ENCODE data around the gene LUC7L3. TPM values are rescaled to one million over a fixed set of nuclear protein-coding genes. Genes with fewer than 3 reads are reported as not detected.

Gene LUC7L3
- total and polyA plus RNA-seq, 2 donors (not counting 1 experiment from before 2014, with no cell fraction given): 42.9 to 311 TPM

- Mint-ChIP-seq H3K9me3 (ENCODE audit: insufficient read depth) (no peaks in the 10 kb centered on the region), H3K27me3 (peaks cover 16% of the 10 kb centered on the region), H3K27ac (no peak overlapping the region), H3K4me1 (peaks cover 7% of the 10 kb centered on the region), H3K4me3 (no peak overlapping the region)
- ChIA-PET CTCF (interaction anchor here (0.7 to 2.1 kb wide), 15 partner anchors 16 to 273 kb away, joined by 3 to 13 read pairs (median 4); no protein-coding TSS in a partner anchor), POLR2A (no interaction called here)
- H3K36me3 ChIP-seq (replicated peaks in 1 of 2; ENCODE audit: control extremely low read depth in 1 of 2, control insufficient read depth in 1 of 2, extremely low read depth in 1 of 2, insufficient read depth in 2 of 2, low read length in 1 of 2): no peaks in the 10 kb centered on the region
- H2AFZ ChIP-seq (ENCODE audit: insufficient read depth, low read depth, low read length, poor library complexity, severe bottlenecking): no peak overlapping the region
- H3K4me1 ChIP-seq (ENCODE audit: control insufficient read depth in 2 of 2, insufficient read depth in 2 of 2, low read length in 2 of 2): peaks cover 0 to 5% of the 10 kb centered on the region in 2 donors
- intact Hi-C loops (cut with micrococcal nuclease): loop anchor here (1.0 kb wide), 1 partner anchor 172 kb away; no protein-coding TSS in a partner anchor
- no peak overlapping the region for H3K4me3 ChIP-seq (ENCODE audit: control extremely low read depth in 1 of 5, extremely low read depth in 1 of 5, insufficient read depth in 1 of 5, low read depth in 2 of 5, low read length in 4 of 5)
- no peak overlapping the region for H3K4me2 ChIP-seq (replicated peaks; ENCODE audit: low read depth, low read length, poor library complexity, severe bottlenecking)
- H3K27ac ChIP-seq (ENCODE audit: low read length in 2 of 2): no peak overlapping the region
- no CpG with 5 or more reads among the region's 2 CpGs for WGBS (ENCODE audit: insufficient coverage)
- H4K20me1 ChIP-seq (ENCODE audit: control insufficient read depth, insufficient read depth, low read length, poor library complexity, severe bottlenecking): no peaks in the 10 kb centered on the region
- peaks cover 0 to 3% (median 1%) of the 10 kb centered on the region in 4 experiments for H3K27me3 ChIP-seq (replicated peaks in 1 of 4; ENCODE audit: control extremely low read depth in 1 of 4, control insufficient read depth in 3 of 4, insufficient read depth in 4 of 4, low read length in 3 of 4)
- H3K79me2 ChIP-seq (ENCODE audit: control insufficient read depth, insufficient read depth, low read length): no peaks in the 10 kb centered on the region
- ATAC-seq (ENCODE audit: low read depth): no peak
- DNase-seq: no peak
- peaks cover 0 to 3% (median 0%) of the 10 kb centered on the region in 3 donors for H3K9me3 ChIP-seq (ENCODE audit: control extremely low read depth in 1 of 3, control insufficient read depth in 2 of 3, insufficient read depth in 1 of 3, low read length in 2 of 3)
- no peak overlapping the region for H3K9ac ChIP-seq (ENCODE audit: low read length)
- TF ChIP-seq EZH2 (IDR thresholded peaks at IDR 0.05; ENCODE audit: borderline replicate concordance, insufficient read depth, low read depth, low read length, poor library complexity, severe bottlenecking) (no peak), CTCF (IDR thresholded peaks at IDR 0.05) (no peak)
Observed at GRCh38 chr17:50783905-50784304, 64.5 kb downstream of the LUC7L3 start.

GRCh38 chr17:50785126-50785525 lies 65.7 kb downstream of the LUC7L3 start:
- H3K4me1 Mint-ChIP-seq: peaks cover 7% of the 10 kb centered on the region
- ATAC-seq (ENCODE audit: low read depth): no peak
- WGBS (ENCODE audit: insufficient coverage): no CpG with 5 or more reads among the region's 4 CpGs
- Histone ChIP-seq H3K9me3 (ENCODE audit: control extremely low read depth in 1 of 3, control insufficient read depth in 2 of 3, insufficient read depth in 1 of 3, low read length in 2 of 3) (peaks cover 0 to 3% (median 0%) of the 10 kb centered on the region in 3 donors), H3K27ac (ENCODE audit: low read length in 2 of 2) (no peak overlapping the region), H3K4me1 (ENCODE audit: control insufficient read depth in 2 of 2, insufficient read depth in 2 of 2, low read length in 2 of 2) (peaks cover 0 to 5% of the 10 kb centered on the region in 2 donors), H3K27me3 (replicated peaks in 1 of 4; ENCODE audit: control extremely low read depth in 1 of 4, control insufficient read depth in 3 of 4, insufficient read depth in 4 of 4, low read length in 3 of 4) (peaks cover 0 to 3% (median 1%) of the 10 kb centered on the region in 4 experiments), H4K20me1 (ENCODE audit: control insufficient read depth, insufficient read depth, low read length, poor library complexity, severe bottlenecking) (no peaks in the 10 kb centered on the region), H3K4me3 (ENCODE audit: control extremely low read depth in 1 of 5, extremely low read depth in 1 of 5, insufficient read depth in 1 of 5, low read depth in 2 of 5, low read length in 4 of 5) (no peak overlapping the region), H3K36me3 (replicated peaks in 1 of 2; ENCODE audit: control extremely low read depth in 1 of 2, control insufficient read depth in 1 of 2, extremely low read depth in 1 of 2, insufficient read depth in 2 of 2, low read length in 1 of 2) (no peaks in the 10 kb centered on the region), H3K79me2 (ENCODE audit: control insufficient read depth, insufficient read depth, low read length) (no peaks in the 10 kb centered on the region), H3K9ac (ENCODE audit: low read length) (no peak overlapping the region), H2AFZ (ENCODE audit: insufficient read depth, low read depth, low read length, poor library complexity, severe bottlenecking) (no peak overlapping the region), H3K4me2 (replicated peaks; ENCODE audit: low read depth, low read length, poor library complexity, severe bottlenecking) (no peak overlapping the region)
- peaks cover 16% of the 10 kb centered on the region for H3K27me3 Mint-ChIP-seq
- intact Hi-C loops (cut with micrococcal nuclease): no loop called here
- CTCF ChIA-PET: interaction anchor here (1.1 to 1.9 kb wide), 6 partner anchors 8 to 170 kb away, joined by 3 to 6 read pairs (median 3); no protein-coding TSS in a partner anchor
- TF ChIP-seq EZH2 (IDR thresholded peaks at IDR 0.05; ENCODE audit: borderline replicate concordance, insufficient read depth, low read depth, low read length, poor library complexity, severe bottlenecking) (no peak), CTCF (IDR thresholded peaks at IDR 0.05) (no peak)
- no peak for DNase-seq
- POLR2A ChIA-PET: no interaction called here
- H3K27ac Mint-ChIP-seq: no peak overlapping the region
- H3K9me3 Mint-ChIP-seq (ENCODE audit: insufficient read depth): no peaks in the 10 kb centered on the region
- H3K4me3 Mint-ChIP-seq: no peak overlapping the region

All from B cell (primary cell).